Measurements from ENCODE around the gene ADPRM.

- TF ChIP-seq CTCF (IDR thresholded peaks at IDR 0.05) (no peak), ZFX (IDR thresholded peaks at IDR 0.05; ENCODE audit: borderline replicate concordance) (no peak)
Measured at GRCh38 chr17:10741416-10742135, 44.2 kb downstream of the ADPRM start.
